ENCODE results near the gene KRTAP19-6.

- TF ChIP-seq GATA2 (IDR thresholded peaks at IDR 0.05; ENCODE audit: low read depth, low read length), result no peak
- no peak for TF ChIP-seq GATA3 (IDR thresholded peaks at IDR 0.05; ENCODE audit: low read depth, low read length)
Observed at GRCh38 chr21:30579346-30579745, 37.7 kb upstream of the KRTAP19-6 start.
